Prostate gland (tissue), 2 donors: ENCODE results near the gene ZFYVE27.

Source experiments
- POLR2A ChIP-seq: fragments of 450-650 bp; IDR thresholded peaks from one replicate; pipeline ENCODE4 v1.6.1; 2016; ENCODE audit warnings: antibody characterized with exemption, mild to moderate bottlenecking
- POLR2AphosphoS5 ChIP-seq: sonication (generic); formaldehyde crosslinking; IDR thresholded peaks from one replicate; pipeline ENCODE4 v1.6.1; 2017; ENCODE audit warnings: antibody characterized with exemption
- TF ChIP-seq, protein P1 (sequence below), 4 experiments: fragments of 200-600 bp in 2 of 4; fragments of 450-650 bp in 2 of 4; sonication (generic) in 2 of 4; IDR thresholded peaks; 1 replicate in 3 of 4; 2 replicates in 1 of 4; pipeline ENCODE4 v1.5.1; 2016 to 2019; ENCODE audit warnings: antibody characterized with exemption in 4 of 4, mild to moderate bottlenecking in 2 of 4, moderate library complexity in 2 of 4

DNA sequence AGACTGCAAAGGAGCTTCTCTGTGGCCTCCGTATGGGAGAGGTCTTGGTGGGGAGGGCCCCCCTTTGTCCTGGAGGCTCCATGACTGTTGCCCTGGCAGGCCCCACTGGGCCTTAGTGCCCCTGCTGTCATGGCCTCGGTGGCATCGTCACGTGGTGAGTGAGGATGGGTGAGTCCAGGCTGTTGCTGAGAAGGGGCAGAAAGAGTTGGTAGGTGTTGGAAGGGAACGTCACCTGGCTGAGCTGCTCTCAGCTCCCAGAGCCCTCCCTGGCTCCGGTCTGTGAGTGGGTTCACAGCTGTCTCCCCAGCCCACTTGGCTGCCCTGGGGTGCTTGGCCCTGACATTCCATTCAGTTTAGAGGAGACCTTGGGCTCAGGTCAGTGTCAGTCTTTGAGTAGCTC lies 18.8 kb downstream of the ZFYVE27 start:
- TF ChIP-seq, protein P1, sequence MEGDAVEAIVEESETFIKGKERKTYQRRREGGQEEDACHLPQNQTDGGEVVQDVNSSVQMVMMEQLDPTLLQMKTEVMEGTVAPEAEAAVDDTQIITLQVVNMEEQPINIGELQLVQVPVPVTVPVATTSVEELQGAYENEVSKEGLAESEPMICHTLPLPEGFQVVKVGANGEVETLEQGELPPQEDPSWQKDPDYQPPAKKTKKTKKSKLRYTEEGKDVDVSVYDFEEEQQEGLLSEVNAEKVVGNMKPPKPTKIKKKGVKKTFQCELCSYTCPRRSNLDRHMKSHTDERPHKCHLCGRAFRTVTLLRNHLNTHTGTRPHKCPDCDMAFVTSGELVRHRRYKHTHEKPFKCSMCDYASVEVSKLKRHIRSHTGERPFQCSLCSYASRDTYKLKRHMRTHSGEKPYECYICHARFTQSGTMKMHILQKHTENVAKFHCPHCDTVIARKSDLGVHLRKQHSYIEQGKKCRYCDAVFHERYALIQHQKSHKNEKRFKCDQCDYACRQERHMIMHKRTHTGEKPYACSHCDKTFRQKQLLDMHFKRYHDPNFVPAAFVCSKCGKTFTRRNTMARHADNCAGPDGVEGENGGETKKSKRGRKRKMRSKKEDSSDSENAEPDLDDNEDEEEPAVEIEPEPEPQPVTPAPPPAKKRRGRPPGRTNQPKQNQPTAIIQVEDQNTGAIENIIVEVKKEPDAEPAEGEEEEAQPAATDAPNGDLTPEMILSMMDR (IDR thresholded peaks at IDR 0.05) = no peak
- TF ChIP-seq POLR2A = no peak
- no peak for TF ChIP-seq POLR2AphosphoS5
